ENCODE data around the gene USP46. TPM values are rescaled to one million over a fixed set of nuclear protein-coding genes. Genes with fewer than 3 reads are reported as not detected.

The USP46 gene
- total and polyA plus RNA-seq, 2 of the 4 experiments (the other 2 are of a cell fraction), result 9.3 to 15.4 TPM

DNA sequence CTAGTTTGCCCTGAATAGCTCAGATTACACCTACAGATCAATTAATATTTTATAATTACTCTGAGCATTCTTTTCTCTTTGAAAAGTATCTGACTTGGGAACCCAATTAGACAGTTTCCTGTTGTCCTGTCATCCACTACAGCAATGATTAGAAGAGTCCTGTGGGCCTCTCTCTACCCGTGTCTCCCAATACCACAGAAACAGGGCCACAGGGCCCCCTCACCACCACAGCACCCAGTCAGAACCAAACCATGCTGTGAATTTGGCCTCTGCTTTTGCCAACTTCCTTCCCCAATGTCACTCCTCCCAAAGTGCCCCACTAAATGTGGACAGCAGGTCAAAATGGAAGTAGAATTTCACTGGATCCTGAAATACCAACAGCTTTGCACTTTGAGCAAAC, 10.3 kb downstream of the USP46 start:
- H3K4me2 ChIP-seq (ENCODE audit: low read depth, low read length), result no peak overlapping the region
- no peak overlapping the region for H3K27ac ChIP-seq (ENCODE audit: insufficient read depth, low read length)
- H2BK5ac ChIP-seq (ENCODE audit: low read depth, low read length, poor library complexity, severe bottlenecking), result no peak overlapping the region
- H3K23ac ChIP-seq (ENCODE audit: low read depth, low read length), result no peak overlapping the region; the same call in 1 of the 2 replicates
- no peak overlapping the region for H3K56ac ChIP-seq (ENCODE audit: extremely low read depth, insufficient read depth, low read length)
- ATAC-seq (ENCODE audit: low read depth) (no peak), DNase-seq (no peak)
- H4K5ac ChIP-seq (ENCODE audit: low read depth, low read length), result no peak overlapping the region
- ChIA-PET POLR2A (ENCODE audit: unreplicated experiment) (no interaction called here), CTCF (no interaction called here)
- dilution Hi-C loops (cut with HindIII; ENCODE audit: low sequenced_read_pairs, unreplicated experiment), result no loop called here
- no peak overlapping the region for H3K4ac ChIP-seq (ENCODE audit: low read depth, low read length)
- BruUV-seq (replicated peaks), result no TSS peak
- no peak overlapping the region for H2BK20ac ChIP-seq (ENCODE audit: low read depth, low read length)
- no peaks in the 10 kb centered on the region for H3K9me3 ChIP-seq (ENCODE audit: control insufficient read depth, insufficient read depth, low read length)
- peaks cover 11% of the 10 kb centered on the region for H3K4me1 ChIP-seq (ENCODE audit: control insufficient read depth, insufficient read depth, low read length)
- H3K9ac ChIP-seq (ENCODE audit: low read depth, low read length), result no peak overlapping the region
- in situ Hi-C loops (cut with MboI; ENCODE audit: low sequenced_read_pairs), result no loop called here
- no peak overlapping the region for H3K14ac ChIP-seq (replicated peaks; ENCODE audit: low read depth, low read length)
- no peak overlapping the region for H3K18ac ChIP-seq (ENCODE audit: low read depth, low read length)
- no peak overlapping the region for H4K8ac ChIP-seq (ENCODE audit: low read depth in 2 of 2, low read length in 2 of 2)
- H3K4me3 ChIP-seq (ENCODE audit: insufficient read depth, low read depth, low read length), result no peak overlapping the region
- no peak overlapping the region for H2AFZ ChIP-seq (replicated peaks; ENCODE audit: low read length, poor library complexity)
- WGBS, 2 experiments (ENCODE audit: extremely low coverage in 2 of 2, insufficient read length in 1 of 2), result 60% methylated on average over 1 of the region's 1 CpG; no CpG with 5 or more reads in 1 of the 2 experiments
- no peak overlapping the region for H4K91ac ChIP-seq (ENCODE audit: insufficient read depth, low read depth, low read length)
- TF ChIP-seq RFX5 (IDR thresholded peaks at IDR 0.05; ENCODE audit: low read depth, low read length) (no peak), USF2 (IDR thresholded peaks at IDR 0.05; ENCODE audit: low read depth, low read length) (no peak), CEBPB (IDR thresholded peaks at IDR 0.05; ENCODE audit: low read depth, low read length) (no peak), BHLHE40 (IDR thresholded peaks at IDR 0.05; ENCODE audit: low read depth, low read length) (no peak), POLR2A (IDR thresholded peaks at IDR 0.05; ENCODE audit: low read depth, low read length) (no peak), CTCF (conservative IDR thresholded peaks at IDR 0.05; ENCODE audit: low read depth, low read length) (no peak), RAD21 (IDR thresholded peaks at IDR 0.05; ENCODE audit: low read length) (no peak), FOS (IDR thresholded peaks at IDR 0.05; ENCODE audit: low read depth, low read length) (no peak), MAZ (IDR thresholded peaks at IDR 0.05; ENCODE audit: borderline replicate concordance, low read depth, low read length) (no peak), CHD1 (IDR thresholded peaks at IDR 0.05; ENCODE audit: low read depth, low read length) (no peak), MXI1 (IDR thresholded peaks at IDR 0.05; ENCODE audit: borderline replicate concordance, low read depth, low read length) (no peak)
- TF ChIP-seq, protein P1, sequence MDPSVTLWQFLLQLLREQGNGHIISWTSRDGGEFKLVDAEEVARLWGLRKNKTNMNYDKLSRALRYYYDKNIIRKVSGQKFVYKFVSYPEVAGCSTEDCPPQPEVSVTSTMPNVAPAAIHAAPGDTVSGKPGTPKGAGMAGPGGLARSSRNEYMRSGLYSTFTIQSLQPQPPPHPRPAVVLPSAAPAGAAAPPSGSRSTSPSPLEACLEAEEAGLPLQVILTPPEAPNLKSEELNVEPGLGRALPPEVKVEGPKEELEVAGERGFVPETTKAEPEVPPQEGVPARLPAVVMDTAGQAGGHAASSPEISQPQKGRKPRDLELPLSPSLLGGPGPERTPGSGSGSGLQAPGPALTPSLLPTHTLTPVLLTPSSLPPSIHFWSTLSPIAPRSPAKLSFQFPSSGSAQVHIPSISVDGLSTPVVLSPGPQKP (IDR thresholded peaks at IDR 0.05; ENCODE audit: borderline replicate concordance, low read depth, low read length), result no peak
- no peak overlapping the region for H2BK15ac ChIP-seq (ENCODE audit: low read depth, low read length)
- H3K79me1 ChIP-seq (ENCODE audit: low read depth in 1 of 2, low read length in 2 of 2), result peaks cover 39 to 71% of the 10 kb centered on the region in 2 experiments
- peaks cover 14% of the 10 kb centered on the region for H3K9me1 ChIP-seq (ENCODE audit: insufficient read depth, low read length)
- peaks cover 1% of the 10 kb centered on the region; the same call in 1 of the 2 replicates for H3K36me3 ChIP-seq (ENCODE audit: control insufficient read depth, insufficient read depth, low read length)
- intact Hi-C loops (cut with micrococcal nuclease), result no loop called here
- H2AK5ac ChIP-seq (ENCODE audit: low read depth, low read length), result no peak overlapping the region
- H2AK9ac ChIP-seq (replicated peaks; ENCODE audit: low read depth, low read length, poor library complexity), result no peak overlapping the region
- no peak overlapping the region for H2BK120ac ChIP-seq (ENCODE audit: low read depth, low read length)
- H4K20me1 ChIP-seq (ENCODE audit: insufficient read depth, low read length), result peaks cover 65% of the 10 kb centered on the region
- H3K27me3 ChIP-seq (ENCODE audit: control insufficient read depth, insufficient read depth, low read length), result no peaks in the 10 kb centered on the region
